HL-60/S4 treated with retinoic acid at 250 ng/mL for 4 days and 3 days (cell line): ENCODE data around the gene PHF11.
"Not testable (repeated sequence)": the region's sequence is repeated elsewhere in the genome, so short reads cannot be mapped to it uniquely, and the experiment has no call there.

Source experiments
- in situ Hi-C: fragments of 300-500 bp; cut with MboI; formaldehyde crosslinking; loops from 2 replicates; pipeline ENCODE4 v1.7.0; 2022; ENCODE audit warnings: low sequenced_read_pairs

The PHF11 gene

DNA sequence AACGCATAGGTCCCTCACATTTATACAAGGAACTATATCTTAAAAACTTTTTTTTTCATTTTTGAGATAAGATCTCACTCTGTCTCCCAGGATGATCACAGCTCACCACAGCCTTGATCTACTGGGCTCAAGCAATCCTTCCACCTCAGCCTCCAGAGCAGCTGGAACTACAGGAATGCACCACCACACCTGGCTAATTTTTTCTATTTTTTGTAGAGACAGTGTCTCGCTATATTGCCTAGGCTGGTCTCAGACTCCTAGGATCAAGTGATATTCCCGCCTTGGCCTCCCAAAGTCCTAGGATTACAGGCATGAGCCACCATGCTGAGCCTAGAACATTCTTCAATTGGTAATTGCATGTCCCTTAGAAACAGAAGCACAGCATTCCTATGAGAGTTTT, 47.9 kb downstream of the PHF11 start:
- in situ Hi-C loops: no loop called here

DNA sequence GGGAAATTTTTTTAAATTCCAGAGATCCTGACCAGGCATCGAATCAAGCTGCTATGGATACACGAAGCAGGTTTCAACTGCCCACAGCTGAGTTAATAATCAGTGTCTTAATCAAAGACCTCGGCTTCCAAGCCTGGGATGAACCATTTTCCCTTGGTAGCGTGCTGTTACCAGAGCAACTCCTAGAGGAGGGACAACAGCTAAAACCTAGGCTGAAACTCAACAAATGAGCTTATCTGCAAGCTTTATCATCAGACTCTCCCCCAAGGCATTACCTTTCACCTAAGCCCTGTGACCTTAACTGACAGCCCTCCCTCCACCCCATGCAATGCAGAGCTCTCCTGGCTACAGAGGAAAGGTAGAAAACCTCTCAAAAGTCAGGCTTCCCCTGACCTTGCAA, 49.9 kb downstream of the PHF11 start:
- in situ Hi-C loops: no loop called here

DNA sequence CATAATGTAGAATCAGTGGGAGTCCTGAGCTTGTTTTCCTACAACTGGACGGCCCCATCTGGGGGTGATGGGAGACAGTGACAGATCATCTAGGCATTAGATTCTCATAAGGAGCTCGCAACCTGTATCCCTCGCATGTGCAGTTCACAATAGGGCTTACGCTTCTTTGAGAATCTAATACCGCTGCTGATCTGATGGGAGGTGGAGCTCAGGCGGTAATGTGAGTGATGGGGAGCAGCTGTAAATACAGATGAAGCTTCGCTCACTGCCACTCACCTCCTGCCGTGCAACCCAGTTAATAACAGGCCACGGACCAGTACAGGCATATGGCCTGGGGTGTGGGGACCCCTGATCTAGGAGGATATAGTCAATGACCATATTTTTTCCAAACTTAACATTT, 50.8 kb downstream of the PHF11 start:
- in situ Hi-C loops: no loop called here

DNA sequence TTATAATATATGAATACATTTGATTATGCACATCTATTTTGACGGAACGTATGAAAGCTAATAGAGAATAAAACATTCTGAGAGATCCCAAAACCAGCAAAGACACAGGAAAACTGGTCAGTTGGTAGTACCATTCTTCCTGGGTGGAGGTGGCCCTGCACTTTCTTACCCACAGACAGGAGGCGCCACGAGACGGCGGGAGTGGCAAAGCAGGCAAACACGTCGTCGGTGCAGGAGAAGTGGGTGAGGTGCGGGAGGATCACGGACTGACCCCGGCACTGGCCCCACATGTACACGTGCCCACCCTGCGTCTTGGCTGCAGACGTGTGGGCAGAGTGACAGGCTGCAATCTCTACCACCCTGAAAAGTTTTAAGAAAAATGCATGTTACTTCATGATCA, 53.5 kb downstream of the PHF11 start:
- in situ Hi-C loops: no loop called here

DNA sequence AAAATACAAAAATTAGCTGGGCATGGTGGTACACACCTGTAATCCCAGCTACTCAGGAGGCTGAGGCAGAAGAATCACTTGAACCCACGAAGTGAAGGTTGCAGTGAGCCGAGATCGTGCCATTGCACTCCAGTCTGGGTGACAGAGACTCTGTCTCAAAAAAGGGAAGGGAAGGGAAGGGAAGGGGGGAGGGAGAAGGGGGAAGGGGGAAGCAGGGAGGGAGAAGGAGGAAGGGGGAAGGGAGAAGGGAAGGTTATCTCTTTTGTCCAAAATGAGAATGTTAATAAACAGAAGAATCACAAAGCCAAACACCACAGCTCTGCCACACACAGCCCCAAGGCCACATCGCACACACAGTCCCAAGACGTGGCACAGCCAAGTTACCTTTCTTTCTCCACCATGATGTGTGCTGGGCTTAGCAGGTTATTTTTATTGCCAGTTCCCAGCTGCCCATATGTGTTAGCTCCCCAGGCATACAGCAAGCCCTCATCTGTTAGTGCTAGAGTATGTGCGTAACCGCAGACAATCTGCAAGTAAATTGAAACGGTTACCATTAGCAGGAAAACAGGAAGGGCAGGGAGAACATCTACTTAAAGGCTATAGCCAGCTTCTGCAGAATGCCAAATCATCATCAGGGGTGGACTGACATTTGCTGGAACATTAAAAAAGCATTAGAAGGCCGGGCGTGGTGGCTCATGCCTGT, 55.3 kb downstream of the PHF11 start:
- in situ Hi-C loops: no loop called here

DNA sequence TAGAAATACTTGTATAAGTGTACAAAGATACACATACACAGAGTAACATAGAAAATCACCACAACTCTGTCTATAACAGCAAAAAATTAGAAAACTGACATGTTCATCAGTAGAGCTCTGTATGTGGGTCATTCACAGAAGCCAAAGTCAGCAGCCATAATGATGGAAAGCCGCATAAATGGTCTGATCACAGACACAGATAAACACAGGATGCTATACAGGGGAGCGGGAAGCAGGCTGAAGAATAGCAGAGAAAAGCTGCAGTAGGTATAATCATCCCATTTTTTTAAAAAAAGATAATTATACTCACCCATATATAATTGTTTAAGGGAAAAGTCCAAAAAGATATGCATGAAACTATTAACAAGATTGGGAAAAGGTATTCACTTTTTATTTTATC, 58.1 kb downstream of the PHF11 start:
- in situ Hi-C loops: no loop called here

DNA sequence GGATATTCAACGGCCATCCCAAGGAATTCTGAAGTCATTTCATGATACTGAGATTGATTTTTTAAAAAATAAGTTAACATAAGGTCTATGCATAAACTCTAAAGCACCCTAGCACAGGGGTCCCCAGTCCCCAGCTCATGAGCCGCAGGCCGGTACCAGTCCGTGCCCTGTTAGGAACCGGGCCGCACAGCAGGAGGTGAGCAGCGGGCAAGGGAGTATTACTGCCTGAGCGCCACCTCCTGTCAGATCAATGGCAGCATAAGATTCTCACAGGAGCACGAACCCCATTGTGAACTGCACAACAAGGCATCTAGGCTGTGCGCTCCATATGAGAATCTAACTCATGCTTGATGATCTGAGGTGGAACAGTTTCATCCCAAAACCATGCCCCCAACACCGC, 58.6 kb downstream of the PHF11 start:
- in situ Hi-C loops: no loop called here

DNA sequence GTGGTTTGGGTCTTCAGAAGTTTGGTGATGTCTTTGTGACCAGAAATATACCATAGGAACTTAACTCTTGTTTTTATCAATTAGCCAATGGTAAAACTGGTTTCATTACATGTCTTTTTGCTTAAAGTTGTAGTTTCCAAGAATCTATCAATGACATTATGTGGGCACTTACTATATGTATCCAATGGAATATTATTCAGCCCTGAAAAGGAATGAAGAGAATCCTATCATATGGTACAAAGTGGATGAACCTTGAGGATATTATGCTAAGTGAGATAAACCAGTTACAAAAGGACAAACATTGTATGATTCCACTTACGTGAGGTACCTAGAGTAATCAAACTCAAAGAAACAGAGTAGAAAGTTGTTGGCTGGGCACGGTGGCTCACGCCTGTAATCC, 63.3 kb downstream of the PHF11 start:
- in situ Hi-C loops: no loop called here

DNA sequence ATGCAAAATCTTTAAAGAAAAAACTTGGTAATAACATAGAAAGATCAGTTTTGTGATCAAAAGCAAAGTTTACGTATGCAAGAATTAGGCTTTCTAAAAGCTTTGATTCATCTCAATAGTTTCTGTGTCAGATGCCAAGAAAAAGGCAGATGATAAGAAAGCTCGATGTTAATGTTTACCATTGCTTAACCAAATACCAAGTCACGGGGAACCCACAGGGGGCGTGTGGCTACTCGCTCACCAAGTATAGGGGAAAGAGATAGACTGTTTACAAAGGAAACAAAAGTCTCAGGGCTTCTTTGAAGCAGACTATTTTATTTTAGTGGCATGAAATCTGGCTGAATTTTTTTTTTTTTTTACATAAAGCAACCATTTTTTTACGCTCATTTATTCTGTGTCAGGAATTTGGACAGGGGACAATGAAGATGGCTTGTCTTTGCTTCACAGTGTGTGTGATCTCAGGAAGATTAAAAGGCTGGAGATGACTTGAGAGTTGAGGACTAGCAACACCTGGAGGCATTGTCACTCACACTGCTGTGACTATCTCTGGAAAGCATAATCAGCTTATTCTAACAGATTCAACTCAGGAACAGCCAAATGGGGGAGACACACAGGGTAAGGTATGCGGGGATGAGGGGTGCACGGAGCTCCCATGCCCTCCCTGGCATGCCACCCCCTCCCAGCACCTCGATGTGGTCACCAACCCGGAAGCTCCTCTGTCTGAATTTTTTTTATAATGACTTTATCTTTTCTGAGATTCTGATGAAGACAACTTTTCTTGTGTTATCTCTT, 64.7 kb downstream of the PHF11 start:
- in situ Hi-C loops: no loop called here

DNA sequence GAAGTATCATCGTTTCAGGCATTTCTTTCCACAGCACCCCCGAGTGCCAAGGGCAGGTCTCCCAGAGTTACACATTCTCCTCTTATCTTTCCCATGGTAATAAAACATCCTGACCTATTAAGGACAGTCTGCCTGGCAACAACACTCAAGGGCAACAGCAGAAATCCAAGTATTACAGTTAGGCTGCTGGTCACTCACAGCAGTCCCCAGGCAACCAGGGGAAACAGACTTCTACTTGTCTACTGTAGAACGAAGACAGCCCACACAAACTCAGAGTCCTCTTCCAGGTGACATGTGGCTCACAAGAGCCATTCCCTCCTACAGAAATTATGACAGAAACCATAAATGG, 65.3 kb downstream of the PHF11 start:
- in situ Hi-C loops: no loop called here

DNA sequence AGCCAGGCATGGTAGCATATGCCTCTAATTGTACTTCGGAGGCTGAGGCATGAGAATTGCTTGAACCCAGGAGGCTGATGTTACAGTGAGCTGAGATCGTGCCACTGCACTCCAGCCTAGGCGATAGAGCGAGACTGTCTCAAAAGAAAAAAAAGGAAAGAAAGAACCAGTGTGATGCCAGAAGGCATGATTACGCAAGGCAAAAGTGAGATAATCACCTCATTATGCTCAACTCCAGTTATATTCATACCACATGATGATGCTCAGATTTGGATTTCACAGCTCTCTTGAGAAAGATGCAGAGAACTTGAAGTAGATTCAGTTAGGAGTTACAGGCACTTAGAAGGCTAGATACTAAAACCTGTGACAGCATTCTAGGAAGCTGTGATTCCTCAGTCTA, 67.8 kb downstream of the PHF11 start:
- in situ Hi-C loops: no loop called here

DNA sequence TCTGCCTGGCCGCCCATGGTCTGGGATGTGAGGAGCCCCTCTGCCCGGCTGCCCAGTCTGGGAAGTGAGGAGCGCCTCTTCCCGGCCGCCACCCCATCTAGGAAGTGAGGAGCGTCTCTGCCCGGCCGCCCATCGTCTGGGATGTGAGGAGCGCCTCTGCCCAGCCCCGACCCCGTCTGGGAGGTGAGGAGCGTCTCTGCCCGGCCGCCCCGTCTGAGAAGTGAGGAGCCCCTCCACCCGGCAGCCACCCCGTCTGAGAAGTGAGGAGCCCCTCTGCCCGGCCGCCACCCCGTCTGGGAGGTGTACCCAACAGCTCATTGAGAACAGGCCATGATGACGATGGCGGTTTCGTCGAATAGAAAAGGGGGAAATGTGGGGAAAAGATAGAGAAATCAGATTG, 69.7 kb downstream of the PHF11 start:
- in situ Hi-C loops: not testable (repeated sequence)

DNA sequence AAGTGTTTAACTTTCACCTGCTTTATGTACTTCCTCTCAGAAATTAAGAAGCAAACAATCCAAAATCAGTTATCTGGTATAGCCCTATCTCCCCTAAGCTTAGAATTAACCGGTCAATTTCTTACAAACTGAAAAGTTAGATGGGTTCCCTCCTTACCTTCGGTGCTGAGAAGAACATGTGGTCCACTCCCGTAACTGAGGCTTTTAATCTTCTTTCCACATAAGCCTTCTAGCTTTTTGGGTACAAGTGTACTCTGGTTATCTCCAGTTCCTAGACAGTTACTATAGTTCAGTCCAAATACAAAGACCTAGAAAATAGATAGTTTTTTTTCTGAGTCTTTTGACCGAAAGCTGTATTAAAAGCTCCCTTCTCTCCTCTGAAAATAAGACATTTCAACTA, 70.7 kb downstream of the PHF11 start:
- in situ Hi-C loops: no loop called here

DNA sequence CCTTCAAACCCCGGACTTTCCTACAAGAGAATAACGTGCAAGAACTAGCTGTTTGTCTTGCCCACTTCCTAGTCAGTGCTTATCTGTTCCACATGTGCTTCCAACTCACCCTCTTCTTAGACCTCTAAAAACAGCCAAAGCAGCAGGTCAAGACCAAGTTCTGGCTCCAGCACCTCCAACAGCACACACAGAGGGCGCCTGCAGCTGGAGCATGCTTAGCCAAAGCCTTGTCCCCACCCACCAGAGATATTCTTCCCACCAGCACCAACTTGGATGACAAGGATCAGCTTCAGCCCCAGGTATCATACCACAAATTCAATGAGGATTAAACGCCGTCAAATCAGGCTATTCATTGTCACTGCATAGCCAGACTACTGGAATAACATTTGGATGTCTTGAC, 71.7 kb downstream of the PHF11 start:
- in situ Hi-C loops: no loop called here

DNA sequence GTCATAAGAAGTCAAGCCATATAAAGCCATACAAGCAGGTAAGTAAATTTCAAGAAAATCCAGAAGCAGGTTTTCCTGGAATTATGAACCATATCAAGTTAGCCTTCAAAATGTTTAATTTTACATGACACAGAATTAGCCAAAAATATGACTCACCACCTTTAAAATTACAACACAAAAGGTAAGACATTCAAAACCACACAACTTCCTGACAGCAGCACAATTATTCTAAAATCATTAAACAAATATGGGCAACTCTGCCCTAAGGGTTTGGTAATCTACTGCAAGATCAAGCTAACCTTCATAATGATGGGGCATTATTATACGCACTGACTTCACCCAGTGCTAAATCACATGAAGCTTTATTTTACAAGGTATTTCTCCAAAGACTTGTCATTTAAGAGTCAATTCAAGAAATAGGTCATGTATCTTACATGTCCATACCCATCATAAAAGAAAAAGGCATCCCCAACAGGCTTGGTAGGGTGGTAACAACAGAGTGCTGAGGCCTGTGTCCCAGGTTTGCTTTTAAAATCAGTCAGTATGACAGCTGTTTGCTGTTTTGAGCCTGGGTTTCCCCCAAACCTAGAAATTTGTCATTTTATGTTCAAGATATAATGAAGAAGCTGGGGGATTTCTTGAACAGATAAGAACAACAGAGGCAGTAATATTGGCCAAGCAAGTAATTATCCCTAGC, 74.4 kb downstream of the PHF11 start:
- in situ Hi-C loops: no loop called here

DNA sequence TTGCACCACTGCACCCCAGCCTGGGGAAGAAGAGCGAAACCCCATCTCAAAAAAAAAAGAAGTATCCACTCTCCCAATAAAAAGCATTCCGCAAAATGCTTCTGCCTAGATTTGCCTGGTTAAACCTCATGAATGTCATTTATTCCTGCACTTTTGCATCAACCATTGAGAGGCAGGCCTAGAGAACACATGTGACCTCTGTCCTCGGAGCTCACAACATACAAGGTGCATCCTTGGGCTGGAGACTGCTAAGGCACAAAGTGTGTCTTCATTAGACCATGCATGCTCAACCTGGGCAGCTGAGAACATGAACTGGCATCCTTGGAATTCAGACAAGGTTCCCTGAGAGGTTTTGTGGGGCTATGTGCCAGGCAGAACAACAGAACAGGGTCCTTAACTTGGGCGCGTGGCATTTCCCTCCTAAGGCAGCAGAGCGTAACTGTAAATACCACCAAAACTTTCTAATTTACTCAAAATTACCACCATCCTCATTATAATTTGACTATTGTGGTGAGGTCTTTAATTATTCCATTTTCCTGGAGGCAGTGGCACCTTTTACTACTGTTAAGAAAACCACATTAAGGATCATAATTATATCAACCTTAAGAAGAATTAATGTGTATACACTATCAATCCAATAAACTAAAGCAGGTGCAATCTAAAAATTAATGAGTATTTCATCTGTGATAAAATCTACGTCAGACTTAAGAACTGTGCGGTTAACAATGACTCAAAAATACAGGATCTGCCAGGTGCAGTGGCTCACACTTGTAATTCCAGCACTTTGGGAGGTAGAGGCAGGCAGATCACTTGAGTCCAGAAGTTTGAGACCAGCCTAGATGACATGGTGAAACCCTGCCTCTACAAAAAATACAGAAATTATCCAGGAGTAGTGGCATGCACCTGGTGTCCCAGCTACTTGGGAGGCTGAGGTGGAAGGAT, 75.8 kb downstream of the PHF11 start:
- in situ Hi-C loops: no loop called here
